ENCODE results near the gene FOXN1.

Gene FOXN1

GRCh38 chr17:28578246-28579195 lies 72.4 kb downstream of the FOXN1 start:
- no CpG with 5 or more reads among the region's 8 CpGs for WGBS (ENCODE audit: extremely low coverage, insufficient coverage, low lambda C conversion rate)
- Histone ChIP-seq H3K9ac (ENCODE audit: low read length) (no peak overlapping the region), H4K5ac (ENCODE audit: low read length) (no peak overlapping the region), H2AK5ac (ENCODE audit: low read length) (no peak overlapping the region), H3K56ac (ENCODE audit: low read length) (no peak overlapping the region), H3K4ac (ENCODE audit: low read depth, low read length) (no peak overlapping the region), H3K23ac (ENCODE audit: low read length) (no peak overlapping the region), H4K8ac (ENCODE audit: low read depth, low read length) (no peak overlapping the region), H3K36me3 (ENCODE audit: control insufficient read depth, insufficient read depth, low read length) (peaks cover 22% of the 10 kb centered on the region), H3K4me3 (ENCODE audit: low read length) (no peak overlapping the region), H3K79me1 (ENCODE audit: low read length) (no peaks in the 10 kb centered on the region), H3K79me2 (ENCODE audit: control insufficient read depth, insufficient read depth, low read length) (no peaks in the 10 kb centered on the region), H3K4me2 (ENCODE audit: low read length) (no peak overlapping the region), H3K18ac (ENCODE audit: low read length) (no peak overlapping the region), H2BK5ac (ENCODE audit: low read length) (no peak overlapping the region), H3K27ac (ENCODE audit: low read depth, low read length) (no peak overlapping the region), H2BK15ac (replicated peaks; ENCODE audit: low read depth) (no peak overlapping the region), H2BK120ac (ENCODE audit: low read depth, low read length) (no peak overlapping the region), H3K4me1 (ENCODE audit: control insufficient read depth, low read depth, low read length) (peaks cover 5% of the 10 kb centered on the region), H3K27me3 (ENCODE audit: insufficient read depth, low read length, poor library complexity) (no peaks in the 10 kb centered on the region)
- no peak for DNase-seq

DNA sequence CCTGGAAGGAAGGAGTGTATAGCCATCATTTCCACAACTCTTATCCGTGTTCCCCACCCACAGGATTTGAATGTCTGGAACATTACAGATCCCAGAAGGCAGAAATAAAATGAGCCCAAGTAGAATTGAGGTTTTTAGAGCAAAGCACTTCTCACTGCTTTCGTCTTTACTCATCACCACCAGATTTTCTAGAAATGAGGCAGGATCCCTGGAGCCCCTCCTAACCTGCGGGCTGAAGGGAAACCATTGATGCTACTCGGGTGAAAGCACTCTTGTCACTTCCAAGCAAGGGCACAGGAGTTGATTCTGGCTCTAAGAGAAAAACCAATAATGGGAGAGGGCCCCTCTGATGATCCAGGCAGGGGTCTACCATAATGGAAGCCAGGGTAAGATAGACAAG lies 73.4 kb downstream of the FOXN1 start:
- H2BK5ac ChIP-seq (ENCODE audit: low read length), result no peak overlapping the region
- H4K8ac ChIP-seq (ENCODE audit: low read depth, low read length), result no peak overlapping the region
- no peak overlapping the region for H2BK120ac ChIP-seq (ENCODE audit: low read depth, low read length)
- H3K4ac ChIP-seq (ENCODE audit: low read depth, low read length), result no peak overlapping the region
- no CpG with 5 or more reads among the region's 4 CpGs for WGBS (ENCODE audit: extremely low coverage, insufficient coverage, low lambda C conversion rate)
- no peak for DNase-seq
- no peak overlapping the region for H2AK5ac ChIP-seq (ENCODE audit: low read length)
- no peak overlapping the region for H3K23ac ChIP-seq (ENCODE audit: low read length)
- H3K4me3 ChIP-seq (ENCODE audit: low read length), result no peak overlapping the region
- H3K18ac ChIP-seq (ENCODE audit: low read length), result no peak overlapping the region
- no peaks in the 10 kb centered on the region for H3K27me3 ChIP-seq (ENCODE audit: insufficient read depth, low read length, poor library complexity)
- no peaks in the 10 kb centered on the region for H3K79me1 ChIP-seq (ENCODE audit: low read length)
- no peak overlapping the region for H4K5ac ChIP-seq (ENCODE audit: low read length)
- H3K4me1 ChIP-seq (ENCODE audit: control insufficient read depth, low read depth, low read length), result peaks cover 5% of the 10 kb centered on the region
- no peak overlapping the region for H2BK15ac ChIP-seq (replicated peaks; ENCODE audit: low read depth)
- H3K4me2 ChIP-seq (ENCODE audit: low read length), result no peak overlapping the region
- no peaks in the 10 kb centered on the region for H3K79me2 ChIP-seq (ENCODE audit: control insufficient read depth, insufficient read depth, low read length)
- H3K27ac ChIP-seq (ENCODE audit: low read depth, low read length), result no peak overlapping the region
- H3K9ac ChIP-seq (ENCODE audit: low read length), result no peak overlapping the region
- no peak overlapping the region for H3K56ac ChIP-seq (ENCODE audit: low read length)
- H3K36me3 ChIP-seq (ENCODE audit: control insufficient read depth, insufficient read depth, low read length), result peaks cover 30% of the 10 kb centered on the region

DNA sequence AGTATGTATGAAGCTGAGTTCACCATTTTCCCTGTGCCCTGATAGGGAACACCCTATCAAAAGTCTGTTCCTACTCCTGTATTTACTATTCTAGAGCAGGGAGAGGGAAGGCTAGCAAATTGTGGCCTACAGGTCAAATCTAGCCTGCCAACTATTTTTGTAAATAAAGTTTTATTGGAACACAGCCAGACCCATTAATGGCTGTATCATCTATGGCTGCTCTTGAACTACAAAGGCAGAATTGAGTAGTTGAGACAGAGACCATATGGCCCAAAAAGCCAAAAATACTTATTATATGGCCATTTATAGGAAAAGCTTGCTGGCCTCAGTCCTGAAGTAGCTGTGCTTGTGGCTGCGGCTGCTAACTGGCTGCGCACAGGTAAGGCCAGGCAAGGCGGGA lies 74.8 kb downstream of the FOXN1 start:
- no peak for DNase-seq
- H4K5ac ChIP-seq (ENCODE audit: low read length), result no peak overlapping the region
- no peak overlapping the region for H2BK15ac ChIP-seq (replicated peaks; ENCODE audit: low read depth)
- no peak overlapping the region for H3K4me3 ChIP-seq (ENCODE audit: low read length)
- peaks cover 5% of the 10 kb centered on the region for H3K4me1 ChIP-seq (ENCODE audit: control insufficient read depth, low read depth, low read length)
- H3K27ac ChIP-seq (ENCODE audit: low read depth, low read length), result no peak overlapping the region
- no peak overlapping the region for H3K18ac ChIP-seq (ENCODE audit: low read length)
- no peak overlapping the region for H3K23ac ChIP-seq (ENCODE audit: low read length)
- no peak overlapping the region for H2AK5ac ChIP-seq (ENCODE audit: low read length)
- peaks cover 38% of the 10 kb centered on the region for H3K36me3 ChIP-seq (ENCODE audit: control insufficient read depth, insufficient read depth, low read length)
- no peak overlapping the region for H2BK5ac ChIP-seq (ENCODE audit: low read length)
- H3K4ac ChIP-seq (ENCODE audit: low read depth, low read length), result no peak overlapping the region
- no peaks in the 10 kb centered on the region for H3K79me1 ChIP-seq (ENCODE audit: low read length)
- H4K8ac ChIP-seq (ENCODE audit: low read depth, low read length), result no peak overlapping the region
- H3K79me2 ChIP-seq (ENCODE audit: control insufficient read depth, insufficient read depth, low read length), result no peaks in the 10 kb centered on the region
- no peak overlapping the region for H2BK120ac ChIP-seq (ENCODE audit: low read depth, low read length)
- no peak overlapping the region for H3K56ac ChIP-seq (ENCODE audit: low read length)
- WGBS (ENCODE audit: extremely low coverage, insufficient coverage, low lambda C conversion rate), result no CpG with 5 or more reads among the region's 3 CpGs
- no peaks in the 10 kb centered on the region for H3K27me3 ChIP-seq (ENCODE audit: insufficient read depth, low read length, poor library complexity)
- H3K9ac ChIP-seq (ENCODE audit: low read length), result no peak overlapping the region
- no peak overlapping the region for H3K4me2 ChIP-seq (ENCODE audit: low read length)

DNA sequence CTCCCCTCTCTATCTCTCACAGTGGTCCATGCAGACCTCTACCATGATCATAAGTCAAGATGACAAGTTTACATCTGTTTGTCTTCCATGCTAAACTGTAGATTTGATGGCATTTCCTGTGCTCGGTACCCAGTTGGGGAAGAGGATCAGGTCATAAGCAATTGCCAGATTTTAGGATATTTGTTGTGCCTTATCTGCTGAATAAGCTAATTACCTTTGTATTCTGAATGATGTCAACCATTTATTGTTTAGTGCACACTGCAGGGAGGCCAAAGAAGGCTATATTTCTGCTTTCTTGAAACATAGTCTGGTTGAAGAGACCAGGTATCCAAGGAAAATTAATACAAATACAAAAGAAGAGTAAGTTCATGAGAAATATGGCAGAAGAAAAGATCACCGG lies 76.4 kb downstream of the FOXN1 start:
- Histone ChIP-seq H2BK15ac (replicated peaks; ENCODE audit: low read depth) (no peak overlapping the region), H3K79me1 (ENCODE audit: low read length) (no peaks in the 10 kb centered on the region), H3K27me3 (ENCODE audit: insufficient read depth, low read length, poor library complexity) (no peaks in the 10 kb centered on the region), H3K4me3 (ENCODE audit: low read length) (no peak overlapping the region), H3K4me1 (ENCODE audit: control insufficient read depth, low read depth, low read length) (no peaks in the 10 kb centered on the region), H3K23ac (ENCODE audit: low read length) (no peak overlapping the region), H4K5ac (ENCODE audit: low read length) (no peak overlapping the region), H3K4me2 (ENCODE audit: low read length) (no peak overlapping the region), H3K18ac (ENCODE audit: low read length) (no peak overlapping the region), H3K79me2 (ENCODE audit: control insufficient read depth, insufficient read depth, low read length) (no peaks in the 10 kb centered on the region), H2BK5ac (ENCODE audit: low read length) (no peak overlapping the region), H3K56ac (ENCODE audit: low read length) (no peak overlapping the region), H4K8ac (ENCODE audit: low read depth, low read length) (no peak overlapping the region), H3K27ac (ENCODE audit: low read depth, low read length) (no peak overlapping the region), H3K9ac (ENCODE audit: low read length) (no peak overlapping the region), H3K36me3 (ENCODE audit: control insufficient read depth, insufficient read depth, low read length) (peaks cover 42% of the 10 kb centered on the region), H3K4ac (ENCODE audit: low read depth, low read length) (no peak overlapping the region), H2BK120ac (ENCODE audit: low read depth, low read length) (no peak overlapping the region), H2AK5ac (ENCODE audit: low read length) (no peak overlapping the region)
- no CpG with 5 or more reads among the region's 2 CpGs for WGBS (ENCODE audit: extremely low coverage, insufficient coverage, low lambda C conversion rate)
- DNase-seq, result no peak

GRCh38 chr17:28584434-28584833 lies 78.3 kb downstream of the FOXN1 start:
- Histone ChIP-seq H3K36me3 (ENCODE audit: control insufficient read depth, insufficient read depth, low read length) (peaks cover 38% of the 10 kb centered on the region), H3K79me2 (ENCODE audit: control insufficient read depth, insufficient read depth, low read length) (no peaks in the 10 kb centered on the region), H4K5ac (ENCODE audit: low read length) (no peak overlapping the region), H3K56ac (ENCODE audit: low read length) (no peak overlapping the region), H2AK5ac (ENCODE audit: low read length) (no peak overlapping the region), H3K4me1 (ENCODE audit: control insufficient read depth, low read depth, low read length) (no peaks in the 10 kb centered on the region), H3K4ac (ENCODE audit: low read depth, low read length) (no peak overlapping the region), H3K4me2 (ENCODE audit: low read length) (no peak overlapping the region), H4K8ac (ENCODE audit: low read depth, low read length) (no peak overlapping the region), H3K79me1 (ENCODE audit: low read length) (peaks cover 6% of the 10 kb centered on the region), H2BK120ac (ENCODE audit: low read depth, low read length) (no peak overlapping the region), H3K23ac (ENCODE audit: low read length) (no peak overlapping the region), H3K27ac (ENCODE audit: low read depth, low read length) (no peak overlapping the region), H2BK15ac (replicated peaks; ENCODE audit: low read depth) (no peak overlapping the region), H3K9ac (ENCODE audit: low read length) (no peak overlapping the region), H3K27me3 (ENCODE audit: insufficient read depth, low read length, poor library complexity) (no peaks in the 10 kb centered on the region), H2BK5ac (ENCODE audit: low read length) (no peak overlapping the region), H3K18ac (ENCODE audit: low read length) (no peak overlapping the region), H3K4me3 (ENCODE audit: low read length) (no peak overlapping the region)
- no peak for DNase-seq
- WGBS (ENCODE audit: extremely low coverage, insufficient coverage, low lambda C conversion rate), result no CpG with 5 or more reads among the region's 3 CpGs
